ENCODE data around the gene MAP4.
"Not testable (repeated sequence)": the region's sequence is repeated elsewhere in the genome, so short reads cannot be mapped to it uniquely, and the experiment has no call there.

MAP4 gene

DNA sequence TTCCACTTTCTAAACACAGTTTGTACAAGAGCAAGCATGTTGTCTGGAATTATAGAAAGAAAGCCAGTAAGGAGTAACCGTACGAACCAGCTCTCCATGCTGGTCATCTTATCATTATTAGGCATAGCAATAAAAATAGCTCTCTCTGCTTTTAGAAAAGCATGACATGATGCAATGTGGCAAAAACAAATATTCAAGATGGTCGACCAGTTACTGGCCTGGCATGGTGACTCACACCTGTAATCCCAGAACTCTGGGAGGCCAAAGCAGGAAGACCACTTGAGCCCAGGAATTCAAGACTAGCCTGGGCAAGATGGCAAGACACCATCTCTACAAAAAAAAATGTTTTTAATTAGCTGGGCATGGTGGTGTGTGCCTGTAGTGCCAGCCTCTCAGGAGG is 2.6 kb upstream of the MAP4 start:
- no peak for FAIRE-seq

GRCh38 chr3:48015431-48016180 is 610 bp downstream of the MAP4 start:
- DNase-seq (ENCODE audit: insufficient read length, low spot score) (no peak), FAIRE-seq (no peak)

More for the DNA sequence above, 2.6 kb upstream of the MAP4 start:
- peak; percentile 34 for DNase-seq (ENCODE audit: insufficient read length, low spot score)

GRCh38 chr3:48014358-48014757 is 1.9 kb downstream of the MAP4 start:
- FAIRE-seq (no peak), DNase-seq (ENCODE audit: insufficient read length, low spot score) (no peak)

- FAIRE-seq, result no peak
- DNase-seq (ENCODE audit: insufficient read length, low spot score), result peak; percentile 28
These were observed 2.8 kb downstream of the MAP4 start for GRCh38 chr3:48013288-48013980.

DNA sequence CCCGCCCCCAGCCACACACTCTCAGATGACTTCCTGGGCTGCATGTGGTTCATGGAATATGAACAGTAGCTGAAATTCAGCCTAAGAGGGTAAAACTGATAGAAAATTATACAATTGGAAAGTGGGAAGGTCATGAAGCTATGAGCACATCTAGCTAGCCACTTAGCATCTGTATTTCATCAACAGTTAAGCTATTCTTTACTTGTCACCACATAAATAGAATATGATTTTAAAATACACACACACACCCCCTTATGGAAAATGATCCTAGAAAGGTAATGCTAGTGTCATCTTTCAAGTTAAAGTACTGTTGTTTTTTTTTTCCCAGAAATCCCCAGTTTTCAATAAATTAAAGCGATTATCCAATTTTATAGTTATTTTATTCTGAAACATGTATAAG is 3.6 kb downstream of the MAP4 start:
- DNase-seq (ENCODE audit: insufficient read length, low spot score) (no peak), FAIRE-seq (no peak)

DNA sequence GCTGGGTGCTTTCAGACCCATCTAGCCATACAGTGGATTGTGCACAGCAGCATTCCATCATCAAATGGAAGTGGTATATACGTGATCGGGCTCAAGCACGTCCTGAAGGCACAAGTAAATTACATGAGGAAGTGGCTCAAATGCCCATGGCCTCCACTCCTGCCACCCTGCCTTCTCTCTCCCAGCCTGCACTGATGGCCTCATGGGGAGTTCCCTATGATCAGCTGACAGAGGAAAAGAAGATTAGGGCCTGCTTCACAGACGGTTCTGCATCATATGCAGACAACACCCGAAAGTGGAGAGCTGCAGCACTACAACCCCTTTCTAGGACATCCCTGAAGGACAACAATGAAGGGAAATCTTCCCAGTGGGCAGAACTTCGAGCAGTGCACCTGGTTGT is 8.2 kb downstream of the MAP4 start:
- not testable (repeated sequence) for FAIRE-seq; DNase-seq (ENCODE audit: insufficient read length, low spot score)

DNA sequence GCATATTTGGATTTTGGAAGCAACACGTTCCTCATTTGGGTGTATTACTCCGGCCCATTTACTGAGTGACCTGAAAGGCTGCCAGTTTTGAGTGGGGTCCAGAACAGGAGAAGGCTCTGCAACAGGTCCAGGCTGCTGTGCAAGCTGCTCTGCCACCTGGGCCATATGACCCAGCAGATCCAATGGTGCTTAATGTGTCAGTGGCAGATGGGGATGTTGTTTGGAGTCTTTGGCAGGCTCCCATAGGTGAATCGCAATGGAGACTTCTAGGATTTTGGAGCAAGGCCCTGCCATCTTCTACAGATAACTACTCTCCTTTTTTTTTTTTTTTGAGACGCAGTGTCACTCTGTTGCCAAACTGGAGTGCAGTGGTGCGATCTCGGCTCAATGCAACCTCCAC is 8.9 kb downstream of the MAP4 start:
- DNase-seq (ENCODE audit: insufficient read length, low spot score); FAIRE-seq: not testable (repeated sequence)

DNA sequence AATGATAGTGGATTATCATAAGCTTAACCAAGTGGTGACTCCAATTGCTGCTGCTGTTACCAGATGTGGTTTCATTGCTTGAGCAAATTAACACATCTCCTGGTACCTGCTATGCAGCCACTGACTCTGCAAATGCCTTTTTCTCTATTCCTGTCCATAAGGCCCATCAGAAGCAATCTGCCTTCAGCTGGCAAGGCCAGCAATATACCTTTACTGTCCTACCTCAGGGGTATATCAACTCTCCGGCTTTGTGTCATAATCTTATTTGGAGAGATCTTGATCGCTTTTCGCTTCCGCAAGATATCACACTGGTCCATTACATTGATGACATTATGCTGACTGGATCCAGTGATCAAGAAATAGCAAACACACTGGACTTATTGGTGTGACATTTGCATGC is 9.4 kb downstream of the MAP4 start:
- not testable (repeated sequence) for DNase-seq (ENCODE audit: insufficient read length, low spot score); FAIRE-seq

DNA sequence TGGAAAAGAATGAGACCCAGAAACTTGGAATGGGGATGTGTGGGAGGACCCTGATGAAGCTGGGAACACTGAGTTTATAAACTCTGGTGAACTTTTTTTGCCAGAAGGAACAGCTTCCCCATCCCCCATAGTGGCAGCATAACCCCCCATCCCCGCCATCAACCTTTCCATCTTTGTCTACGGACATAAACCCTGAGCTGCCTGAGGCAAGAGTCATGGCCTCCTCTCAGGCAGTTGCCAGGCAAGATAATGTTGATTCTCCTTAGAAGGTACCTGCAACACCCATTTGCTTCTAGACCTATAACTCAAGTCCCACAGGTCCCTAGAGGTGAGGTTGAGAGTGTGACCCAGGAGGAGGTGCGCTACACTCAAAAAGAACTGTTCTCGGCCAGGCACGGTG is 11.5 kb downstream of the MAP4 start:
- no peak for FAIRE-seq

GRCh38 chr3:48002787-48003186 is 13.4 kb downstream of the MAP4 start:
- no peak for FAIRE-seq
- no peak for DNase-seq (ENCODE audit: insufficient read length, low spot score)

More for the DNA sequence above, 11.5 kb downstream of the MAP4 start:
- DNase-seq (ENCODE audit: insufficient read length, low spot score), result no peak

GRCh38 chr3:48001991-48002390 is 14.2 kb downstream of the MAP4 start:
- no peak for FAIRE-seq
- no peak for DNase-seq (ENCODE audit: insufficient read length, low spot score)

DNA sequence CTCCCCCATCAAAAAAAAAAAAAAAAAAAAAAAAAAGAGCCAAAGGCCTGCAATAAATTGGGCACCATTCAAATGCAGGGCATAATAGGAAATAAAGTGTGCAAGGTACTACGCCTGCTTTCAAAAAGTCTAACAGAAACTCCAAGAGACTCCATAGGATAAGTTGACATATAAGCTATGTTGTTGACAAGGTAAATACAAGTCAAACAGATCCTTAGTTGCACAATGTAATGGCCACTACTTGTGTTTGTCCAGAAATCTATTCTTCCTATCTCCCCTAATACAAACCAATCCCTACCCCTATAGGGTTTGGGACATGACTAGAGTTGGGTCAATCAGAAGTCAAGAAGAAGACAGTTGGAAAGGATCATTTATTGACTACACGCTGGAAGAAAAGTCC is 16.0 kb downstream of the MAP4 start:
- DNase-seq (ENCODE audit: insufficient read length, low spot score) (no peak), FAIRE-seq (no peak)

GRCh38 chr3:47996440-47996839 is 19.8 kb downstream of the MAP4 start:
- FAIRE-seq (no peak), DNase-seq (ENCODE audit: insufficient read length, low spot score) (no peak)

- FAIRE-seq (no peak), DNase-seq (ENCODE audit: insufficient read length, low spot score) (no peak)
These were observed 22.0 kb downstream of the MAP4 start for GRCh38 chr3:47994180-47994579.

DNA sequence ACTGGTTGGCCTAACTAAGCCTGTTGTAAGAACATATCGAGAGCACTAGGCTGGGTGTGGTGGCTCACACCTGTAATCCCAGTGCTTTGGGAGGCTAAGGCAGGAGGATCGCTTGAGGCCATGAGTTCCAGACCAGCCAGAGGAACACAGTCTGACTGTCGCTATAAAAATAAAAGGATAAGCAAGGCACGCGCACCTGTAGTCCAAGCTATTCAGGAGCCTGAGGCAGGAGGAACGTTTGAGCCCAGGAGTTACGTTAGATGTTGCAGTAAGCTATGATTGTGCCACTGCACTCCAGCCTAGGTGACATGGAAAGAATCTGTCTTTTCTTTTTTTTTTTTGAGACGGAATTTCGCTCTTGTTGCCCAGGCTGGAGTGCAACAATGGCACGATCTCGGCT is 24.9 kb downstream of the MAP4 start:
- FAIRE-seq (no peak), DNase-seq (ENCODE audit: insufficient read length, low spot score) (no peak)

- FAIRE-seq (peak; percentile 98), DNase-seq (ENCODE audit: insufficient read length, low spot score) (peak; percentile 89)
These were observed 26.2 kb downstream of the MAP4 start for GRCh38 chr3:47989981-47990440.

DNA sequence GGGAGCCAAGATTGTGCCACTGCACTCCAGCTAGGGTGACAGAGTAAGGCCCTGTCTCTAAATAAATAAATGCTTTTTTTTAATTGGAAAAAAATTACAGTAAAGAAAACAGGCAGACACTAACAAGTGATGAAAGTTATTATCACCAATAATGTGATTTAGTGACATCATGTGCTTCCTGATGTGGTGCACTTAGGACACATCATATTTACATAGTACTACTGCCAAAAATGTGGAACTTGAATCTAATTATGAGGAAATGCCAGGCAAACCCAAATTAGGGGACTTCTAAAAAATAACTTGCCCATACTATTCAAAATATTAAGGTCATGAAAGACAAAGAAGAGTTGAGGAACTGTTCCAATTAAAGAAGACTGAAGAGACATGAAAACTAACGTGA is 30.8 kb downstream of the MAP4 start:
- DNase-seq (ENCODE audit: insufficient read length, low spot score), result no peak
- FAIRE-seq, result no peak

GRCh38 chr3:47984075-47984728 is 32.0 kb downstream of the MAP4 start:
- DNase-seq (ENCODE audit: insufficient read length, low spot score) (peak; percentile 27), FAIRE-seq (no peak)

- no peak for FAIRE-seq
- DNase-seq (ENCODE audit: insufficient read length, low spot score), result no peak
These were observed 35.4 kb downstream of the MAP4 start for GRCh38 chr3:47980795-47981194.

GRCh38 chr3:47979070-47979469 is 37.1 kb downstream of the MAP4 start:
- no peak for FAIRE-seq

DNA sequence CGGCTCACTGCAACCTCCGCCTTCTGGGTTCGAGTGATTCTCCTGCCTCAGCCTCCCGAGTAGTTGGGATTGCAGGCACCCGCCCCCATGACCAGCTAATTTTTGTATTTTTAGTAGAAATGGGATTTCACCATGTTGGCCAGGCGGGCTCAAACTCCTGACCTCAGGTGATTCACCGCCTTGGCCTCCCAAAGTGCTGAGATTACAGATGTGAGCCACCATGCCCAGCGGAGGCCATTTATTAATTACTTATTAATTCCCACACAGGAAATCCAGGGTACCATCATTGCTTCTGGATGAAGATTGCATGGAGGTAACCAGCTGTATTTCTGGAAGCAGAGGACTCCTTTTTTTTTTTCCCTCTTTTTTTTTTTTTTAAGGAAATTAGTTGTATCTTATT is 37.8 kb downstream of the MAP4 start:
- DNase-seq (ENCODE audit: insufficient read length, low spot score) (no peak), FAIRE-seq (no peak)

More at GRCh38 chr3:47979070-47979469, 37.1 kb downstream of the MAP4 start:
- DNase-seq (ENCODE audit: insufficient read length, low spot score), result no peak
